HG02642 (cell line): ENCODE results near the gene AFF3.
"Not testable (repeated sequence)": the region's sequence is repeated elsewhere in the genome, so short reads cannot be mapped to it uniquely, and the experiment has no call there.

ENCODE experiments used
- ATAC-seq: cut with Tn5 transposase; IDR thresholded peaks from one replicate; pipeline ENCODE4 v1.9.1; 2021; ENCODE audit warnings: mild to moderate bottlenecking; ENCODE audit not compliant: unreplicated experiment, poor library complexity

Gene AFF3

GRCh38 chr2:100109986-100110613 is 32.3 kb downstream of the AFF3 start:
- ATAC-seq: no peak

GRCh38 chr2:100108648-100109020 is 33.8 kb downstream of the AFF3 start:
- ATAC-seq: not testable (repeated sequence)

- ATAC-seq: no peak
These were observed 34.3 kb downstream of the AFF3 start for GRCh38 chr2:100107906-100108647.

- no peak for ATAC-seq
These were observed 35.0 kb downstream of the AFF3 start for GRCh38 chr2:100107440-100107839.

GRCh38 chr2:100106460-100106859 is 35.9 kb downstream of the AFF3 start:
- no peak for ATAC-seq

- no peak for ATAC-seq
These were observed 36.7 kb downstream of the AFF3 start for GRCh38 chr2:100105678-100106054.

GRCh38 chr2:100104718-100105677 is 37.4 kb downstream of the AFF3 start:
- no peak for ATAC-seq

GRCh38 chr2:100104265-100104664 is 38.1 kb downstream of the AFF3 start:
- not testable (repeated sequence) for ATAC-seq

- not testable (repeated sequence) for ATAC-seq
These were observed 38.7 kb downstream of the AFF3 start for GRCh38 chr2:100103527-100104252.

GRCh38 chr2:100102466-100103180 is 39.8 kb downstream of the AFF3 start:
- not testable (repeated sequence) for ATAC-seq

- not testable (repeated sequence) for ATAC-seq
These were observed 43.5 kb downstream of the AFF3 start for GRCh38 chr2:100098855-100099254.

GRCh38 chr2:100097611-100098294 is 44.6 kb downstream of the AFF3 start:
- ATAC-seq: not testable (repeated sequence)

GRCh38 chr2:100095845-100096244 is 46.5 kb downstream of the AFF3 start:
- not testable (repeated sequence) for ATAC-seq

GRCh38 chr2:100091807-100092206 is 50.6 kb downstream of the AFF3 start:
- not testable (repeated sequence) for ATAC-seq

- ATAC-seq: not testable (repeated sequence)
These were observed 56.6 kb downstream of the AFF3 start for GRCh38 chr2:100085744-100086143.

- not testable (repeated sequence) for ATAC-seq
These were observed 58.8 kb downstream of the AFF3 start for GRCh38 chr2:100083421-100084216.

GRCh38 chr2:100082302-100082978 is 60.0 kb downstream of the AFF3 start:
- ATAC-seq: not testable (repeated sequence)

GRCh38 chr2:100077935-100078334 is 64.5 kb downstream of the AFF3 start:
- no peak for ATAC-seq
